Activated CD4-positive, alpha-beta T cell treated with anti-CD3 and anti-CD28 coated beads, Interleukin-2, amount 10 ng/mL, durations not matched to agents 24 days and 14 days (primary cell): ENCODE data around the gene UBXN2A. TPM values are rescaled to one million over a fixed set of nuclear protein-coding genes. Genes with fewer than 3 reads are reported as not detected.
"Not testable (repeated sequence)": the region's sequence is repeated elsewhere in the genome, so short reads cannot be mapped to it uniquely, and the experiment has no call there.

Experiments
- DNase-seq: peaks from one replicate; pipeline ENCODE4 v3.0.0; 2022
- H3K27ac Mint-ChIP-seq: one replicate; pipeline ENCODE4 v1.8.0; 2022; ENCODE audit warnings: mild to moderate bottlenecking, mixed read lengths
- H3K27me3 Mint-ChIP-seq: one replicate; pipeline ENCODE4 v1.8.0; 2022; ENCODE audit warnings: mixed read lengths
- H3K36me3 Mint-ChIP-seq: one replicate; pipeline ENCODE4 v1.8.0; 2022; ENCODE audit warnings: low read depth, mild to moderate bottlenecking, mixed read lengths
- H3K4me1 Mint-ChIP-seq: one replicate; pipeline ENCODE4 v1.8.0; 2021; ENCODE audit warnings: mixed read lengths
- H3K4me3 Mint-ChIP-seq: one replicate; pipeline ENCODE4 v1.8.0; 2022; ENCODE audit warnings: mild to moderate bottlenecking, moderate library complexity, mixed read lengths
- H3K9me3 Mint-ChIP-seq: one replicate; pipeline ENCODE4 v1.8.0; 2021; ENCODE audit warnings: mixed read lengths
- intact Hi-C: fragments of 100-400 bp; cut with micrococcal nuclease; formaldehyde crosslinking; loops from one replicate; pipeline ENCODE4 v1.15.1; 2023
- total RNA-seq: library from RNA; stranded (reverse); gene quantifications from 2 replicates; pipeline ENCODE4 v1.2.3, GENCODE V29; 2022

The UBXN2A gene
- total RNA-seq, 1 donor from 2014 or later: 13.1 TPM

GRCh38 chr2:24022975-24023575 is 82.8 kb downstream of the UBXN2A start:
- intact Hi-C loops: no loop called here
- Mint-ChIP-seq H3K4me3 (no peak overlapping the region), H3K4me1 (no peaks in the 10 kb centered on the region), H3K27me3 (no peaks in the 10 kb centered on the region), H3K9me3 (no peaks in the 10 kb centered on the region), H3K27ac (no peak overlapping the region), H3K36me3 (peaks cover 8% of the 10 kb centered on the region)
- DNase-seq: no peak

- Mint-ChIP-seq H3K36me3 (peaks cover 13% of the 10 kb centered on the region), H3K27ac (no peak overlapping the region), H3K4me3 (no peak overlapping the region), H3K4me1 (no peaks in the 10 kb centered on the region), H3K27me3 (no peaks in the 10 kb centered on the region), H3K9me3 (no peaks in the 10 kb centered on the region)
- no peak for DNase-seq
- intact Hi-C loops: no loop called here
Measured at GRCh38 chr2:24024018-24024417, 83.8 kb downstream of the UBXN2A start.

GRCh38 chr2:24024996-24025663 is 84.9 kb downstream of the UBXN2A start:
- no peak for DNase-seq
- Mint-ChIP-seq H3K27me3 (no peaks in the 10 kb centered on the region), H3K36me3 (peaks cover 24% of the 10 kb centered on the region), H3K4me3 (no peak overlapping the region), H3K9me3 (no peaks in the 10 kb centered on the region), H3K4me1 (no peaks in the 10 kb centered on the region), H3K27ac (no peak overlapping the region)
- intact Hi-C loops: no loop called here

- no peak overlapping the region for H3K4me3 Mint-ChIP-seq
- peaks cover under 1% of the 10 kb centered on the region for H3K4me1 Mint-ChIP-seq
- no peak for DNase-seq
- no peak overlapping the region for H3K27ac Mint-ChIP-seq
- H3K9me3 Mint-ChIP-seq: no peaks in the 10 kb centered on the region
- H3K27me3 Mint-ChIP-seq: no peaks in the 10 kb centered on the region
- H3K36me3 Mint-ChIP-seq: peaks cover 30% of the 10 kb centered on the region
- intact Hi-C loops: no loop called here
Measured at GRCh38 chr2:24026233-24026632, 86.0 kb downstream of the UBXN2A start.

GRCh38 chr2:24038786-24039499 is 98.7 kb downstream of the UBXN2A start:
- Mint-ChIP-seq H3K4me3 (no peak overlapping the region), H3K4me1 (peaks cover 6% of the 10 kb centered on the region), H3K36me3 (peaks cover 27% of the 10 kb centered on the region), H3K27me3 (no peaks in the 10 kb centered on the region), H3K9me3 (no peaks in the 10 kb centered on the region), H3K27ac (no peak overlapping the region)
- DNase-seq: no peak
- intact Hi-C loops: no loop called here

GRCh38 chr2:24040511-24040910 is 100.2 kb downstream of the UBXN2A start:
- Mint-ChIP-seq H3K4me3 (no peak overlapping the region), H3K9me3 (no peaks in the 10 kb centered on the region), H3K36me3 (peaks cover 27% of the 10 kb centered on the region), H3K27ac (no peak overlapping the region), H3K4me1 (peaks cover 8% of the 10 kb centered on the region), H3K27me3 (no peaks in the 10 kb centered on the region)
- DNase-seq: no peak
- intact Hi-C loops: no loop called here

GRCh38 chr2:24043133-24043532 is 102.9 kb downstream of the UBXN2A start:
- H3K27me3 Mint-ChIP-seq, H3K4me3 Mint-ChIP-seq, H3K27ac Mint-ChIP-seq, DNase-seq, H3K9me3 Mint-ChIP-seq, intact Hi-C loops: not testable (repeated sequence)
- Mint-ChIP-seq H3K36me3 (peaks cover 17% of the 10 kb centered on the region), H3K4me1 (peaks cover 20% of the 10 kb centered on the region)

GRCh38 chr2:24045511-24046508 is 105.5 kb downstream of the UBXN2A start:
- Mint-ChIP-seq H3K27me3 (peaks cover 7% of the 10 kb centered on the region), H3K4me1 (peaks cover 18% of the 10 kb centered on the region), H3K9me3 (no peaks in the 10 kb centered on the region), H3K27ac (no peak overlapping the region), H3K36me3 (peaks cover 3% of the 10 kb centered on the region), H3K4me3 (peak overlapping the region; percentile 99)
- intact Hi-C loops: no loop called here
- no peak for DNase-seq

- Mint-ChIP-seq H3K27me3 (peaks cover 7% of the 10 kb centered on the region), H3K4me3 (peak overlapping the region; percentile 99), H3K9me3 (no peaks in the 10 kb centered on the region), H3K4me1 (peaks cover 18% of the 10 kb centered on the region), H3K36me3 (peaks cover 3% of the 10 kb centered on the region), H3K27ac (no peak overlapping the region)
- DNase-seq: no peak
- intact Hi-C loops: no loop called here
Measured at GRCh38 chr2:24046599-24046929, 106.3 kb downstream of the UBXN2A start.

GRCh38 chr2:24046930-24047702 is 106.9 kb downstream of the UBXN2A start, which contains the start of gene WDCP:
Gene WDCP, minus strand, starts transcription at chr2:24047391. Its CDS starts 7,897 bp downstream, at chr2:24039494.
- peak; percentile 98 for DNase-seq
- Mint-ChIP-seq H3K9me3 (no peaks in the 10 kb centered on the region), H3K36me3 (peaks cover 3% of the 10 kb centered on the region), H3K4me3 (peak within 1 kb of the TSS; percentile 99), H3K4me1 (peaks cover 18% of the 10 kb centered on the region), H3K27ac (peak within 1 kb of the TSS; percentile 97), H3K27me3 (peaks cover 7% of the 10 kb centered on the region)
- intact Hi-C loops: loop anchor here (1.0 kb wide), 3 partner anchors 29 to 120 kb away; partner anchors contain the start of genes ATAD2B, SF3B6 and UBXN2A

GRCh38 chr2:24047703-24048033 is 107.4 kb downstream of the UBXN2A start:
- DNase-seq: no peak
- H3K4me1 Mint-ChIP-seq: peaks cover 18% of the 10 kb centered on the region
- H3K9me3 Mint-ChIP-seq: no peaks in the 10 kb centered on the region
- peak overlapping the region; percentile 99 for H3K4me3 Mint-ChIP-seq
- peaks cover 7% of the 10 kb centered on the region for H3K27me3 Mint-ChIP-seq
- intact Hi-C loops: loop anchor here (1.0 kb wide), 3 partner anchors 29 to 120 kb away; partner anchors contain the start of genes ATAD2B, SF3B6 and UBXN2A
- peaks cover 3% of the 10 kb centered on the region for H3K36me3 Mint-ChIP-seq
- H3K27ac Mint-ChIP-seq: peak overlapping the region; percentile 97

- DNase-seq: peak; percentile 62
- H3K4me3 Mint-ChIP-seq: no peak overlapping the region
- peaks cover 3% of the 10 kb centered on the region for H3K36me3 Mint-ChIP-seq
- no peaks in the 10 kb centered on the region for H3K9me3 Mint-ChIP-seq
- intact Hi-C loops: no loop called here
- peak overlapping the region; percentile 21 for H3K27ac Mint-ChIP-seq
- peaks cover 18% of the 10 kb centered on the region for H3K4me1 Mint-ChIP-seq
- H3K27me3 Mint-ChIP-seq: peaks cover 12% of the 10 kb centered on the region
Measured at GRCh38 chr2:24048769-24049484, 108.7 kb downstream of the UBXN2A start.
